Hematopoietic multipotent progenitor cell treated with erythropoietin and hydrocortisone succinate and interleukin-3 and kit ligand, for 4 days (in vitro differentiated cells): ENCODE data around the gene CELA3B.
"Not testable (repeated sequence)": the region's sequence is repeated elsewhere in the genome, so short reads cannot be mapped to it uniquely, and the experiment has no call there.

Source experiments
- DNase-seq: peaks from one replicate; pipeline ENCODE4 v3.0.0-alpha.2; 2015

Gene CELA3B

GRCh38 chr1:22014575-22015206 is 37.9 kb downstream of the CELA3B start:
- DNase-seq: not testable (repeated sequence)

GRCh38 chr1:22018583-22019559 is 42.0 kb downstream of the CELA3B start:
- peak; percentile 92 for DNase-seq

GRCh38 chr1:22021061-22021460 is 44.2 kb downstream of the CELA3B start:
- DNase-seq: no peak

GRCh38 chr1:22024485-22025367 is 47.9 kb downstream of the CELA3B start:
- peak; percentile 92 for DNase-seq

- DNase-seq: peak; percentile 97
These were observed 48.7 kb downstream of the CELA3B start for GRCh38 chr1:22025368-22026155.

- no peak for DNase-seq
These were observed 50.1 kb downstream of the CELA3B start for GRCh38 chr1:22026924-22027289.

- no peak for DNase-seq
These were observed 53.2 kb downstream of the CELA3B start for GRCh38 chr1:22030057-22030456.

- DNase-seq: no peak
These were observed 53.7 kb downstream of the CELA3B start for GRCh38 chr1:22030473-22030872.

GRCh38 chr1:22031214-22031962 is 54.6 kb downstream of the CELA3B start:
- DNase-seq: peak; percentile 54

- not testable (repeated sequence) for DNase-seq
These were observed 58.0 kb downstream of the CELA3B start for GRCh38 chr1:22034834-22035233.

GRCh38 chr1:22037520-22037919 is 60.7 kb downstream of the CELA3B start:
- DNase-seq: no peak

GRCh38 chr1:22038036-22038435 is 61.2 kb downstream of the CELA3B start:
- no peak for DNase-seq
